HG02571 (cell line): Measurements from ENCODE around the gene CREB3L2.
A peak's percentile ranks its signal among the peaks of the same experiment; 100 is the strongest.
"Not testable (repeated sequence)": the region's sequence is repeated elsewhere in the genome, so short reads cannot be mapped to it uniquely, and the experiment has no call there.

Experiments
- ATAC-seq: cut with Tn5 transposase; IDR thresholded peaks from one replicate; pipeline ENCODE4 v1.9.1; 2021; ENCODE audit warnings: mild to moderate bottlenecking, moderate library complexity; ENCODE audit not compliant: unreplicated experiment

CREB3L2 gene

DNA sequence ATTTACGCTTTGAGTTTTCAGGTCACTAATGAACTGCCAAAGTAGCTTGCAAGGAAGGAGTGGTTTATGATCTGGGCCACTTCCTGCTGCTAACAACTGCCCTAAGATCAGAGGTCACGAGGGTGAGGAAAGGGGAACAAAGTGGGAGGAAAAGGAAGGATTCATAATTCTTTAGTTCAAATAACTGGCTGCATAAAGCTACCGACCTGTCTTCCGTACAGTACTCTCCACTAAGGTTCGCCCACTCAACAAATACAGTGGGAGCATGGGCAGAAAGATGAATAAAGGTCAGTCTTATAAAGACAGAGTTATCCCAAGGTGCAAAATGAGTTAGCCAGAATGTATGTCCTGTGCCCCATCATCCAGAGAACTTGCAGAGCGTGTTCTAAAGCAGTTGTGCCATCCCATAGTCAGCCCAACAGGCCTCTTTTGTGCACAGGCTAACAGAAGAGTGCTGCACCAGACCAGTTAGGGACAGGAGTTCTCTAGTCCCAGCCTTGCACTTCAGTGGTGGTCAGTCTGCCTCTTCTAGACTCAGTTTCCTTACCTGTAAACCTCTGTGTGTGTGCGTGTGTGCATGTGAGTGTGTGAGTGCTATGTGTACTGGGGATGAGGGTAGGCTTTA, 65.9 kb downstream of the CREB3L2 start:
- ATAC-seq: no peak

DNA sequence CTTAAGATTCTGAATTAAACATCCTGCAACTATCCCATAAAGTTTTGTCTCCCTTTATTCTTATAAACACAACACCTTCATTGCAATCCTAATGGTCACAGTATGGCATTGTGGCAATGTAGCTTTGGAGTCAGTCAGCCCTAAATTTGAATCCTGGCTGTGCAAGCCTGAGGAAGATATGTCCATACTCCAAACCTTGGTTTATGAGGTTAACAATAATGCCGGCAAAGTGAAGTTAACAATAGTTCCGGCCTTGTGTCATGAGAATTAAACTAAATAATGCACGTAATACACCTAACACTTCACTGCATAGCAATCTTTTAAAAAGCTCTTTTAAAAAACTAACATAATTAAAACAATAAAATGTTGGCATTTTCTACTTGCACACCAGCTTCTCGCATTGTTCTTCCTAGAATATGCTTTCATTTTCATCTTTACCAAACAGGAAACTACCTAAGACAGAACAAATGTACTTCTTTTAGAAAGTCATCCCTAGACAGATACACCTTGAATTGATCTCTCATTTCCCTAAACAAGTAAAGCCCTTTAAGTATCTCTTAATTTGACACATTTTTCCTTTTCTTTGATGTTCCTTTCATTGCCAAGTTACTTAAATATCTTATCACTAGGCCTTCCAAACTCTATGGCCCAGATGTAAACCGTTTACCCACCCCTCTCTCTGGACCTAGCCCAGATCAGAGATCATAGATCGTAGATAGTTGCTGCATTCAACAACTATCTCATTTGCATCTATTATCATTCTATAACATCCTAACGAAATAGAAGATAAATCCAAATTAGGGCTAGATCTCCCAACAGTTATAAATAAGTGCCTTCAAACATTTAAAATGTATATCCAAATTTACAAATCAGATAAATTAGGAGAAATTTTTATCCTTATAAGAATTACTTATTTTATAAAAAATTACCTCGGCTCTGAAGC, 66.7 kb downstream of the CREB3L2 start:
- peak; percentile 76 for ATAC-seq

GRCh38 chr7:137934176-137934826, 67.6 kb downstream of the CREB3L2 start:
- no peak for ATAC-seq

DNA sequence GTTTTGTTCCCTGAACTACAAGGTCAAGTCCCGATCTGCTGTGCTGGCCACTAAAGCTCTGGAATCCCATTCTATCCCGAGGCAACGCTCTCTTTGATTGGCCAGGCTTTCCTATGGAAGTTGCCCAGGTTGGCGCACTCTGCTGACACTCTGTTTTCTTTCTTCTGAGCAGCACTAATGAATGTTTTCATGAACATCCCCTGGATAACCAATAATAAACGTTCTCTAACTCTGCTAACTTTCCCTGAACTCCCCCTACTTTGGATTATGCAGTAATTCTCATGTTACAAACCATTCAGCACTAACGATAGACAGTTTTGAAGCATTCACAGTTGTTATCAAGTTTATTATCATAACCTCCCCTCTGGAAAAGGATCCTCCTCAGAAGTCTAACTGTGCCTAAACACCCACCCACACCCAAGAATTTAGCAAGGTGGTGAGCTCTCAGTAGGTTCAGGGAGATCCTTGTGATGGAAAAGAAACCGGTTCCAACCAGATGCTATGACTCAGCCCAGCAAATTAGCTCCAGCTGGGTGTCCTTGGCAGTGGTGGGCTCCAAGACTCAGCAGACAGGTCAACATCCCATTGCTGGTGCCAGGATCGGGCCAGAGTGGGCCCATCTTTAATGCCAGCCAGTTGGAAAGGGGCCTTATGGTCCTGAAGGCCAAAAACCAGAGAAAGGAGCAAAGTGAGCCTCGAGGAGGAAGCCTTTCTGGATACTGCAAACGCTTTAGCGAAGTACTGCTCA, 68.4 kb downstream of the CREB3L2 start:
- no peak for ATAC-seq

DNA sequence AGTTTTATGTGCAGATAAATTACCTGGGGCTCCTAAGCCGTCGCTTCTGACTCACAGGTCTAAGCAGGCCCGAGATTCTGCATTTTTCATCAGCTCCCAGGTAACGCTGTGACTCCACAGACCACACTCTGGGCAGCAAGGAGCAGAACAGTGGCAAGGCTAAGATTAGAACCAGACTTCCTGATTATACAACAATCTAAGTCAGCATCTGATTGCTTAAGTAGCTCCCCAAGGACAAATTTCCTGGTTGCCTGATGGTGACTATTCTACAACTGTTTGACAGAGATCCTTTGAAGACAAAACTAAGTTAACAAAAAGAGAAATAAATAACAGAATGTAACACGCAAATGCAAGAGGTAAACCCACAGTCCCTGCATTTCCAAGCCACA, 69.0 kb downstream of the CREB3L2 start:
- no peak for ATAC-seq

DNA sequence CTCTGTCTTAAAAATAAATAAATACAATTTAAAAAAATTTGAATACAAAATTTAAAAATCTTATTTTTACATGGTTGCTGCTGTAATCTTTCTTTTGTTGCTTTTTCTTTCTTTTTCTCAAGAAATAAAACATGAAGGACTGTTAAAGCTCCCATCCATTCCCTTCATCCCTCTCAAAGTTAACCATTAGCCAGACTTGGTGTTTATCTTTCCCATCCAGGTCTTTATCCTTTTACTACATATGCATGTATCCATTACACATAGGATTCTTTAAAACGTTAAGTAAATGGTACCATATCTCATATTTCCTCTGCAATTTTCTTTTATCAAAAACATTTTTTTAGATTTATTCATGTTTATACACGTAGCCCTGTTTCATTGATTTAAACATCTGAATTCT, 70.1 kb downstream of the CREB3L2 start:
- ATAC-seq: no peak

DNA sequence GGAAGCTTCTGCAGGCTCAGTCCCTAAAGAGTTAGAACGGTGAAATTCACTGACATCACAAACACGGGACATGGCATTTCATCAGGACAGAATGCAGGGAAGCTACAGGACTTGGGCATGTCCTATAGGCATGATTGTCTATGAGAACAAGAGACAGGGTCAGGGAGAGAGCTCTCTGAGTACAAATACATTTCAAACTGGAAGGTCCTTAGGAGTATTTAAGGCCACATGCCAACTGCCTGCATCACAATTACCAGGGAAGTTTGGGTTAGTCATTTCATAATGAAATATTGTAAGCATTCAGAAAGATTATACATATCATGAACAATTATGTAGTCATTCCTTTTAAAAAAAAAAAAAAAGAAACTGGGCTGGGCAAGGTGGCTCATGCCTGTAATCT, 71.3 kb downstream of the CREB3L2 start:
- ATAC-seq: no peak

- ATAC-seq: no peak
These were observed 73.3 kb downstream of the CREB3L2 start for GRCh38 chr7:137928626-137929025.

DNA sequence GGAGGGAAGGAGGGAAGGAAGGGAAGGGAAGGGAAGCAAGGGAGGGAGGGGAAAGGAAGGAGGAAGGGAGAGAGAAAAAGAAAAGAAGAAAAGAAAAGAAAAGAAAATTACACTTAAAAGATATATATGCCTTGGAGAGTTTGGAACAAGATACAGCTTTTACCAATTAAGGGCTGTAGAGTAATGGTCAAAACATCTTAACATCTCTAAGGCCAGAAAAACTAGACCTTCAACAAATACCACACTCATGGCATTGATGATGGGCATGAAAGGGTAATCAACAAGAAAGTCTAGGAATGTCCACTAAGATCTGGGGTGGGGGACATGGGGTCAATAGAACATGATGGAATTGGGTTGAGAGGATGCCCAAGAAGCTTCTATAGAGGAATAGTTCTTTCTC, 74.5 kb downstream of the CREB3L2 start:
- no peak for ATAC-seq

- ATAC-seq: not testable (repeated sequence)
These were observed 75.7 kb downstream of the CREB3L2 start for GRCh38 chr7:137926206-137926605.

GRCh38 chr7:137925754-137926153, 76.1 kb downstream of the CREB3L2 start:
- ATAC-seq: no peak

- no peak for ATAC-seq
These were observed 76.8 kb downstream of the CREB3L2 start for GRCh38 chr7:137925091-137925490.

DNA sequence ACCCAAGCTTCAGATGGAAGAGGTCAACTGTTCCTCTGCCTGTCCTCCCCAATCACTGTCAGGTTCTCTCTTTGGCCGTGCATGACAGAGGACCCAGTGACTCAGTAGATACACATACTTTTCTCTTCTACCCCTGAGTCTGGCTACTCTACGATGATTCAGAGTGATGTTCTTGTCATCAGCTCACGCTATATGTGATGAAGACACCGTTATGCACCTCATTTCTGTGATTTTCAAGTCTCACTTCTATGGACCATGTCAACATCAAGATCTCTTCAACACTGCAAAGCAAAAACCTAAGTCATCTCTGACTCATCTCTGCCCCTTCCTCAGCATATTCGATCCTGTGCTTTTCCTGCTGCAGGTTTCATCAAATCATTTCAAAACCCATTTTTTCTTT, 78.5 kb downstream of the CREB3L2 start:
- no peak for ATAC-seq

DNA sequence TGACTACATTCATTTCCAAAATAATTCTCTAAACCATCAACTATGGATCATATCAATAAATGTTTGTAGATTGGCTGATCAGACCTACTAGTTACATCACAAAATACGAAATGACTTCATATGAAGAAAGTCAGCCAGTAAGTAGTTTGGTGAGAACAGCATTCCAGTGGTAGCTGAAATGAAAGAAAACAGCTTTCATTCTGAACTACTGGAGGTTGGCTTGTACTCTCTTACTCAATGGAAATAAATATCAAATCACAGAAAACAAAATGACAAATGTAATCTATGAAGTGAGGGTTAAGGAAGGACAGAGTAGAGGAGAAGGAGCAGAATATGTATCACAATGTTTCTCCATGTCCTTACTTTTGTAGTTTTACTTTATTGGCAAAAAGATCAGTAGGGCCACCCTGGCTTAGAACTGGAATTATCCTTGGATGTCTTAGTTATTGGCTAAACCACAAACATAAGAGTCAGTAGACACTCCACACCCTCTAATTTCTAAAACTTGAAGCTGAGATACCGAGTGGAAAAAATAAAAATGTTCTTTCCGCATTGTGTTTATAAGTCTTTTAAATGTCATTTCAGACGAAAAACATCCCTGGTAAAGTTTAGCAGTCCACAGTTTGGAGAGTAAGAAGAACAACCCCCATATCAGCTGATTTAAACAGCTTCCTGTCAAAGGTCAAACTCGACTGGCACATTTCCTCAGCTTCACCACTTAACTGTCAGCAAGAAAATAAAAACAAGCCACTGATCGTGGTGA, 81.1 kb downstream of the CREB3L2 start:
- no peak for ATAC-seq

GRCh38 chr7:137919987-137920386, 81.9 kb downstream of the CREB3L2 start:
- no peak for ATAC-seq

GRCh38 chr7:137916980-137917645, 84.8 kb downstream of the CREB3L2 start:
- no peak for ATAC-seq

- ATAC-seq: no peak
These were observed 85.3 kb downstream of the CREB3L2 start for GRCh38 chr7:137916564-137916963.

- no peak for ATAC-seq
These were observed 86.6 kb downstream of the CREB3L2 start for GRCh38 chr7:137915266-137915665.

- no peak for ATAC-seq
These were observed 87.9 kb downstream of the CREB3L2 start for GRCh38 chr7:137913985-137914384.

- ATAC-seq: no peak
These were observed 92.8 kb downstream of the CREB3L2 start for GRCh38 chr7:137909042-137909441.
